Nucleus accumbens (tissue), 56 donors: Measurements from ENCODE around the gene STAC2.

Experiments used
- DNase-seq, 56 donors: peaks; one replicate each; lab custom pipeline; 2025; lab: John Stamatoyannopoulos, UW

Gene STAC2

GRCh38 chr17:39212841-39213480 is 12.8 kb downstream of the STAC2 start:
- DNase-seq = peak in 3 of 56 donors; percentile 6 to 14 (median 11)

- DNase-seq = no peak
These were observed 13.4 kb downstream of the STAC2 start for GRCh38 chr17:39212195-39212810.

- DNase-seq = no peak
These were observed 15.7 kb downstream of the STAC2 start for GRCh38 chr17:39210093-39210434.

- DNase-seq = peak in 37 of 56 donors; percentile 8 to 84 (median 42)
These were observed 16.2 kb downstream of the STAC2 start for GRCh38 chr17:39209317-39210092.

- no peak for DNase-seq
These were observed 16.9 kb downstream of the STAC2 start for GRCh38 chr17:39208893-39209292.

- DNase-seq = peak in 38 of 56 donors; percentile 24 to 85 (median 48)
These were observed 17.6 kb downstream of the STAC2 start for GRCh38 chr17:39208136-39208535.

- DNase-seq = no peak
These were observed 20.6 kb downstream of the STAC2 start for GRCh38 chr17:39205112-39205526.

- no peak for DNase-seq
These were observed 21.5 kb downstream of the STAC2 start for GRCh38 chr17:39204245-39204644.

GRCh38 chr17:39200957-39201510 is 24.7 kb downstream of the STAC2 start:
- DNase-seq = no peak

- DNase-seq = peak in 51 of 56 donors; percentile 32 to 94 (median 78)
These were observed 25.5 kb downstream of the STAC2 start, which contains the start of gene RPL19 for GRCh38 chr17:39200070-39200879. TSS of gene RPL19 (plus strand) at chr17:39200283. CDS start at chr17:39200345, 62 bp downstream.

- DNase-seq = peak in 51 of 56 donors; percentile 27 to 95 (median 82)
These were observed 26.0 kb downstream of the STAC2 start for GRCh38 chr17:39199820-39200069.

GRCh38 chr17:39198186-39198566 is 27.6 kb downstream of the STAC2 start:
- no peak for DNase-seq

- peak in 52 of 56 donors; percentile 23 to 85 (median 55) for DNase-seq
These were observed 28.2 kb downstream of the STAC2 start, which contains the start of gene CACNB1 for GRCh38 chr17:39197380-39198185. TSS of gene CACNB1 (minus strand) at chr17:39197669. CDS start at chr17:39197495, 174 bp downstream.

- DNase-seq = peak in 7 of 56 donors; percentile 11 to 42 (median 27)
These were observed 28.9 kb downstream of the STAC2 start for GRCh38 chr17:39196808-39197291.

GRCh38 chr17:39196241-39196807 is 29.4 kb downstream of the STAC2 start:
- no peak for DNase-seq

- peak in 3 of 56 donors; percentile 10 to 21 (median 12) for DNase-seq
These were observed 30.1 kb downstream of the STAC2 start for GRCh38 chr17:39195568-39196160.

- peak in 42 of 56 donors; percentile 17 to 75 (median 52) for DNase-seq
These were observed 30.7 kb downstream of the STAC2 start for GRCh38 chr17:39194985-39195524.
